ENCODE measurements around the gene CDK14.
A peak's percentile ranks its signal among the peaks of the same experiment; 100 is the strongest.

The CDK14 gene

GRCh38 chr7:91068136-91068795, 472.1 kb downstream of the CDK14 start:
- DNase-seq: no peak

DNA sequence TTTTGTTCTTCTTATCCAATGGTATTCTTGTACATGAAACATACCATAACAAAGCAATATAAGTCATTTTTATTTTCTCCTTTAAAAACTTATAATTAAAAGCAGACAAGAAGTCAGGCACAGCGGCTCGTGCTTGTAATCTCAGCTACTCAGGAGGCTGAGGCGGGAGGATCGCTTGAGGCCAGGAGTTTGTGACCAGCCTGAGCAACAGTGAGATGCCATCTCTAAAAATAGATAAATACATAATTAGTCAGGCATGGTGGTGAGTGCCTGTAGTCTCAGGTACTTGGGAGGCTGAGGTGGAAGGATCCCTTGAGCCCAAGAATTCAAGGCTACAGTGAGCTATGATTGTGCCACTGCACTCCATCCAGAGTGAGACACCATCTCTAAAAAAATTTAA, 473.0 kb downstream of the CDK14 start:
- no peak for DNase-seq

DNA sequence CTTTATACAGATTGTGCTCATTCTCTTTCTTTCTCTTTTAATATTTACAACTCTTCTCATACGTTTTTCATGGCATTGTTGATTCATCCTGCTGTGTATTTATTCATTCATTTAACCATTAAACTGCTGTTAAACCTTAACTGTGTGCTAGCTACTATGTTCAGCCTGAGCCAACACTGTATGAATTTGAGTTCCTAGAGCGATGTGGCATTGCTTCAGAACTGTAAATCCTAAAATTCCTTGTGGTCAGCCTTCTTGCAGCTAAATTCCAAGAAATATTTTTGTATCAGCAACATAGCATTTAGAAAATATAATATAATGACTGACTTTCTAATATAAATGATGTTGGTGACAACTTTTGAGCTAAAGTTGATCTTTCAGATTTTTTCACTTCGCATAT, 483.4 kb downstream of the CDK14 start:
- peak; percentile 66 for DNase-seq

GRCh38 chr7:91080351-91080750, 484.2 kb downstream of the CDK14 start:
- DNase-seq: peak; percentile 23

GRCh38 chr7:91082038-91082437, 485.9 kb downstream of the CDK14 start:
- DNase-seq: peak; percentile 81

- DNase-seq: peak; percentile 44
Observed at GRCh38 chr7:91082852-91083495, 486.9 kb downstream of the CDK14 start.

DNA sequence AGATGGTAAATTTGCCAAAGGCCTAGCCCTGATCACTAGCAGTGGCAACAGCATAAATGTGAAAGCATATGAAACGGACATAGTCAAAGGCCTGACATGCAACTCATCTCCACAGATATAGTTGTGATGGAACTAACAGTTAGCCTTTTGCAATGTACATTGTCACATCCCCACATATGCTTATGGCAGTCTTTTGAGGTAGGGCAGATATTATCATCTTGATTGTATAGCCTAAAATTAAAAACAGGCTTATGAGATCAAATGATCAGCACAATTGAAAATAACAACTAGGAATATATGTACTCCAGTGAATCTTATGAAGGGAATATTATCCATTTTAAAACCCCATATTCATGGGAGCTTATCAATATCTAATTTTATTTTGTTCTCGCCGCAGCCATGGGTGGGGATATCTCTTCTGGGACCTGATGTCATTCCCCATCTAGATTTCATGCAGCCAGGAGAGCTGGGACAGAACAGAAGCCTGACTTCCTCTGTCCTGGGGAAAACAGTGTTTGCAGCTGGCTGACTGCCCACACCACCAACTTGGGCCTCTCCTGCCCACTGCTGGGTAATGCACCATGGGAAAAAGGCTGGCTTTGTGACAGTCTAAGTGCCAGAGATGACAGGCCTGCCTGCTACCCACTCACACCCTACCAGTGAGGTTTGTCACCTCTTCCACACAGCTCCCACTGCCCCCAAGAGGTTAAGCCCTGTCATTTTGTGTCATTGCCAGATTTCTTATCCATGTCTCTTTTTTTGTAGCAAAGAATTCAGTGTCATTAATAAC, 487.9 kb downstream of the CDK14 start:
- DNase-seq: peak; percentile 43

- no peak for DNase-seq
Observed at GRCh38 chr7:91085175-91085574, 489.1 kb downstream of the CDK14 start.

DNA sequence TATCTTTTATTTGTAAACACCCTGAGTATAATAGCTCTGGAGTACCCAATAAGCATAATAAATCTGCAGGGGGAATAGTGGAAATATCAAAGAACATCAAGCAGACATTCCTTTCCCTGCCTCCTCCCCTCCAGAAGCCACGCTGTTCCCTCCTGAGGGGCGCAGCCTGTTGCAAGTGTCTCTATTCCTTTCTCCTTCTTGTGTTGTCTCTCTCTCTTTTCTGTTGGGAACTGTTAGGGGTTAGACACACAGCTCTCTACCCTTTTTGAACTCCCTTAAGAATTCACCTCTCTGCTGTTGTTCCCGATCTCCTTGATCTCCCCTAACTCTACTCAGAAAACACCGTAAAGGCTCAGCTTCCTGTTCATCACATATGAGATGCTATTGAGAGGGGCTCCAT, 490.1 kb downstream of the CDK14 start:
- DNase-seq: no peak

GRCh38 chr7:91088156-91088555, 492.0 kb downstream of the CDK14 start:
- DNase-seq: no peak

- DNase-seq: no peak
Observed at GRCh38 chr7:91088691-91089090, 492.6 kb downstream of the CDK14 start.

- DNase-seq: peak; percentile 55
Observed at GRCh38 chr7:91089382-91089963, 493.4 kb downstream of the CDK14 start.

GRCh38 chr7:91090684-91091083, 494.6 kb downstream of the CDK14 start:
- no peak for DNase-seq

GRCh38 chr7:91091631-91092030, 495.5 kb downstream of the CDK14 start:
- DNase-seq: no peak

DNA sequence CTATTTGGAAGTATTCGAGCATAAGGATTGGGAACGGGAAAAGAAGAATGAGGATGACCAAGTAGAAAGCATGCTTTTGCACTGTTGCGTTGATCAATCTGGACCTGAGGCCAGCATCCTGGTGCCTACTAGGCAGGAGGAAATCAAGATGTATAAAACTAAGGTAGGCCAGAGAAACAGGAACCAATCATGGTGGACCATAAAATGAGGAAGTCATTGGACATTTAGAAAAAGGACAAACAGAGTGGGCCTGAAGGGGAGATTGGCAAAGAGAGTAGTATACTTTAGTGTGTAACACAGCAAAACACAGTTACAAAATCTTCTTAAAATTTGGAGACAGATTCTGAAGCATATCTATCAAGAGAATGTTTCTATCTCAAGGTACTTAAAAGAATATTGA, 497.1 kb downstream of the CDK14 start:
- DNase-seq: no peak

- DNase-seq: peak; percentile 27
Observed at GRCh38 chr7:91098566-91098965, 502.4 kb downstream of the CDK14 start.

GRCh38 chr7:91103363-91103762, 507.2 kb downstream of the CDK14 start:
- DNase-seq: no peak

- DNase-seq: no peak
Observed at GRCh38 chr7:91107460-91107859, 511.3 kb downstream of the CDK14 start.

DNA sequence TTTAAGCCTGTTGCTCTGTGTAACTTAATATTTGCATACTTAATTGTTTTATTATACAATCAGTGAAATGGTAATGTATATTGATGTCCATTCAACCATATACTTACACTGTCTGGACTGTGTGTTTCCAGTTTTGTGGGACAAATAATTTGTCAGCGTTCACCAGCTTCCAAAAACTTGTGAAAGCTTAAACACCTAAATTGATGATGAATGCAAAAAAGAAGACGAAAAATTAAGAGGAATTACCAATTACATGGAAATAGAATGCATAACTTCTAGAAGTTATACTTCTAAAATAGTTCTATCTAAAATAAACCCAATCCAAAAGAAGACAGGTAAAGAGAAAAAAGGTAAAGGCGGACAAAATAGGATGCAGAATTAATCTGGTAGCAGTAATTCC, 513.1 kb downstream of the CDK14 start:
- no peak for DNase-seq

DNA sequence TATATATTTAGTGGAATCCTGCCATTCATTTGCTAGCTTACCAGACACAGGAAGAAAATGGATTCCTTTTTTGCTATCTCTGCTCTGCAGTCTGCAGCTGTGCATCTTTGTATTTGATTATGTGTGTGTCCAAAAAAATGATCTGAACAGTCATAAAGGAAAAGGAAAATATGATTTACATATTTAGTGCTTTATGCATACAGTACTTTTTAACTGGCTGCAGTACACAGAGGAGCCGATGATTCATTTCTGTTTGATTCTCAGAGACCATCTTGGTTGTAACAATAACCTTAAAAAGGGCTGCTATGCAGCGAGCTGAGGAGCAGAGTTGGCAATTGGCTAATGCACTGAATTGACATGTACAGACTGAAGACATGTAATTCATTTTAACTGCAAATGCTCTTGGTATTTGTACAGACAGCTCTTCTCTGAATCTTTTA, 516.8 kb downstream of the CDK14 start:
- peak; percentile 92 for DNase-seq

DNA sequence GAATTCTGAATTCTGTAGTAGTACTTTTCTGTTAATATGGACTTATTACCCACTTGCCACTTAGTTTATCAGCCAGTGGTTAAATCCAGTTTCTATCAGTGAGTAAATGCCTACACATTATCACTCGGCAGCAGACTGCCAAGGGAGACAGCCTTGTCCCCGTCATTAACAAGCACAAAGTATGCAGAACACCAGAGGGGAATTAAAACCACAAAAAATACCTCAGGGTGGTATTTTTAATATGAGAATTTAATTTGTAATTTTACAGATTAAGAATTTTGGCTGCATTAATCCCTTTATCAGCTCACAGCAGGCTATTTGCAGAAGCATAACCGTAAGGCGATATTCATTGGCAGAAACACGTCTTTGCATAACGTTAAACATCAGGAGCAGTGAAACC, 518.1 kb downstream of the CDK14 start:
- no peak for DNase-seq

GRCh38 chr7:91126762-91127161, 530.6 kb downstream of the CDK14 start:
- no peak for DNase-seq

GRCh38 chr7:91127325-91127724, 531.2 kb downstream of the CDK14 start:
- no peak for DNase-seq

Measured in fibroblast of skin of back (primary cell).